GM23338 (cell line): Measurements from ENCODE around the gene OR10A2. TPM values are rescaled to one million over a fixed set of nuclear protein-coding genes. Genes with fewer than 3 reads are reported as not detected.

Experiments used
- ATAC-seq: fragments of 200-7000 bp; cut with Tn5 transposase; 3 replicates; pipeline ENCODE4 v1.9.1; 2020
- DNase-seq: peaks from one replicate; pipeline ENCODE4 v3.0.0-alpha.2; 2015; ENCODE audit warnings: low spot score
- H2AFZ ChIP-seq: fragments of 200-600 bp; sonication (generic); 2 replicates; pipeline ENCODE4 v1.8.0; 2016; ENCODE audit warnings: antibody characterized with exemption, mild to moderate bottlenecking, moderate library complexity
- H3F3A ChIP-seq: fragments of 200-600 bp; sonication (generic); replicated peaks from 2 replicates; pipeline ENCODE4 v1.8.0; 2017; ENCODE audit warnings: antibody characterized with exemption, mixed run types, low read depth
- H3K27ac ChIP-seq: fragments of 200-600 bp; sonication (generic); 2 replicates; pipeline ENCODE4 v1.6.1; 2016; ENCODE audit warnings: low read depth
- H3K27me3 ChIP-seq: fragments of 200-600 bp; sonication (generic); 2 replicates; pipeline ENCODE4 v1.8.0; 2016; ENCODE audit warnings: mild to moderate bottlenecking, mixed run types, moderate library complexity; ENCODE audit not compliant: insufficient read depth
- H3K36me3 ChIP-seq: fragments of 200-600 bp; sonication (generic); 2 replicates; pipeline ENCODE4 v1.8.0; 2016; ENCODE audit warnings: mild to moderate bottlenecking; ENCODE audit not compliant: insufficient read depth
- H3K4me1 ChIP-seq: fragments of 200-600 bp; sonication (generic); 2 replicates; pipeline ENCODE4 v1.8.0; 2016; ENCODE audit warnings: mild to moderate bottlenecking, moderate library complexity; ENCODE audit not compliant: insufficient read depth
- H3K4me2 ChIP-seq: fragments of 200-600 bp; sonication (generic); 2 replicates; pipeline ENCODE4 v1.7.1; 2017; ENCODE audit warnings: mixed run types
- H3K4me3 ChIP-seq: fragments of 200-600 bp; sonication (generic); 2 replicates; pipeline ENCODE4 v1.6.1; 2016; ENCODE audit warnings: mixed run types
- H3K79me2 ChIP-seq: fragments of 200-600 bp; sonication (generic); replicated peaks from 2 replicates; pipeline ENCODE4 v1.8.0; 2017; ENCODE audit warnings: mild to moderate bottlenecking; ENCODE audit not compliant: insufficient read depth
- H3K9me2 ChIP-seq: fragments of 200-600 bp; sonication (generic); 2 replicates; pipeline ENCODE4 v1.8.0; 2017; ENCODE audit not compliant: insufficient read depth
- H4K20me1 ChIP-seq: fragments of 200-600 bp; sonication (generic); replicated peaks from 2 replicates; pipeline ENCODE4 v1.8.0; 2017; ENCODE audit warnings: mild to moderate bottlenecking; ENCODE audit not compliant: insufficient read depth
- H3K27ac Mint-ChIP-seq: 2 replicates; pipeline ENCODE4 v1.8.0; 2020; ENCODE audit warnings: inconsistent platforms, mild to moderate bottlenecking, moderate library complexity, mixed read lengths
- H3K27me3 Mint-ChIP-seq: 3 replicates; pipeline ENCODE4 v1.8.0; 2022; ENCODE audit warnings: low read depth, mild to moderate bottlenecking, moderate library complexity, mixed read lengths, inconsistent platforms; ENCODE audit not compliant: insufficient read depth, poor library complexity
- H3K36me3 Mint-ChIP-seq: 3 replicates; pipeline ENCODE4 v1.8.0; 2021; ENCODE audit warnings: low read depth, mild to moderate bottlenecking, inconsistent platforms, moderate library complexity, mixed read lengths
- H3K4me1 Mint-ChIP-seq: 3 replicates; pipeline ENCODE4 v1.8.0; 2020; ENCODE audit warnings: mild to moderate bottlenecking, inconsistent platforms, mixed read lengths
- H3K4me3 Mint-ChIP-seq: 3 replicates; pipeline ENCODE4 v1.8.0; 2021; ENCODE audit warnings: moderate library complexity, mild to moderate bottlenecking, inconsistent platforms, mixed read lengths
- H3K9me3 Mint-ChIP-seq: 3 replicates; pipeline ENCODE4 v1.8.0; 2020; ENCODE audit warnings: moderate library complexity, mild to moderate bottlenecking, inconsistent platforms, mixed read lengths
- CREB1 ChIP-seq: fragments of 250-450 bp; sonication (Bioruptor Pico); IDR thresholded peaks from 2 replicates; pipeline ENCODE4 v1.5.0; 2020; ENCODE audit warnings: low read depth, mild to moderate bottlenecking, moderate library complexity
- CTCF ChIP-seq, 2 experiments: fragments of 200-600 bp in 1 of 2; sonication (generic) in 1 of 2; conservative IDR thresholded peaks; 2 replicates each; pipeline versions ENCODE4 v1.5.1 to v1.6.1; 2016 to 2017; ENCODE audit warnings: antibody characterized with exemption in 2 of 2, low read depth in 2 of 2, mild to moderate bottlenecking in 2 of 2, moderate library complexity in 1 of 2
- ETS1 ChIP-seq: IDR thresholded peaks from 2 replicates; pipeline ENCODE4 v1.6.1; 2016; ENCODE audit warnings: antibody characterized with exemption
- EZH2 ChIP-seq: fragments of 200-600 bp; sonication (generic); IDR thresholded peaks from one replicate; pipeline ENCODE4 v1.8.0; 2017; ENCODE audit warnings: antibody characterized with exemption, mild to moderate bottlenecking, low read depth; ENCODE audit not compliant: unreplicated experiment
- EZH2phosphoT487 ChIP-seq: fragments of 200-600 bp; sonication (generic); IDR thresholded peaks from one replicate; pipeline ENCODE4 v1.8.1; 2018; ENCODE audit warnings: antibody characterized with exemption; ENCODE audit not compliant: unreplicated experiment
- JUNB ChIP-seq: IDR thresholded peaks from one replicate; pipeline ENCODE4 v1.6.1; 2016; ENCODE audit warnings: antibody characterized with exemption; ENCODE audit not compliant: unreplicated experiment
- NANOG ChIP-seq: IDR thresholded peaks from 2 replicates; pipeline ENCODE4 v1.6.1; 2016; ENCODE audit warnings: antibody characterized with exemption, borderline replicate concordance
- POLR2AphosphoS5 ChIP-seq: IDR thresholded peaks from 2 replicates; pipeline ENCODE4 v1.6.1; 2016; ENCODE audit warnings: antibody characterized with exemption, low read depth
- STAT1 ChIP-seq: IDR thresholded peaks from one replicate; pipeline ENCODE4 v1.6.1; 2016; ENCODE audit warnings: antibody characterized with exemption; ENCODE audit not compliant: unreplicated experiment
- ZNF331 ChIP-seq: fragments of 250-450 bp; sonication (Bioruptor Pico); IDR thresholded peaks from 2 replicates; pipeline ENCODE4 v1.5.0; 2020; ENCODE audit warnings: low read depth, mild to moderate bottlenecking, moderate library complexity
- polyA plus RNA-seq: library from polyadenylated mRNA; unstranded; fragments of >200 nt; fragmentation: Nextera tagmentation; extraction: Ambion mirVana; gene quantifications from 2 replicates; pipeline ENCODE4 v1.2.1, GENCODE V29; 2016
- total RNA-seq: library from RNA; depleted of rRNA; stranded (reverse); fragments of >200 nt; shearing (Covaris generic); gene quantifications from 2 replicates; pipeline ENCODE4 v1.2.3, GENCODE V29; 2014

OR10A2 gene
- total and polyA plus RNA-seq, 2 experiments from 2014 or later: 0.27 TPM; not detected in 1

GRCh38 chr11:6855971-6856541, 6.8 kb upstream of the OR10A2 start:
- no peak overlapping the region for H3K4me2 ChIP-seq
- Mint-ChIP-seq H3K4me1 (peaks cover 6% of the 10 kb centered on the region; the same call in 2 of the 3 replicates), H3K9me3 (peaks cover 24% of the 10 kb centered on the region), H3K27ac (no peak overlapping the region), H3K4me3 (no peak overlapping the region), H3K36me3 (peaks cover 18% of the 10 kb centered on the region), H3K27me3 (no peaks in the 10 kb centered on the region)
- no peak for TF ChIP-seq EZH2
- no peak for TF ChIP-seq ZNF331
- no peak for TF ChIP-seq STAT1
- TF ChIP-seq POLR2AphosphoS5: no peak
- no peak for TF ChIP-seq NANOG
- TF ChIP-seq JUNB: no peak
- DNase-seq (no peak), ATAC-seq (no peak)
- H4K20me1 ChIP-seq: no peaks in the 10 kb centered on the region
- H3K4me1 ChIP-seq: no peaks in the 10 kb centered on the region
- H2AFZ ChIP-seq: no peak overlapping the region
- peaks cover 12% of the 10 kb centered on the region for H3K9me2 ChIP-seq
- H3F3A ChIP-seq: no peaks in the 10 kb centered on the region
- no peak overlapping the region for H3K4me3 ChIP-seq
- H3K27ac ChIP-seq: no peak overlapping the region
- H3K27me3 ChIP-seq: no peaks in the 10 kb centered on the region
- H3K36me3 ChIP-seq: no peaks in the 10 kb centered on the region
- H3K79me2 ChIP-seq: no peaks in the 10 kb centered on the region

DNA sequence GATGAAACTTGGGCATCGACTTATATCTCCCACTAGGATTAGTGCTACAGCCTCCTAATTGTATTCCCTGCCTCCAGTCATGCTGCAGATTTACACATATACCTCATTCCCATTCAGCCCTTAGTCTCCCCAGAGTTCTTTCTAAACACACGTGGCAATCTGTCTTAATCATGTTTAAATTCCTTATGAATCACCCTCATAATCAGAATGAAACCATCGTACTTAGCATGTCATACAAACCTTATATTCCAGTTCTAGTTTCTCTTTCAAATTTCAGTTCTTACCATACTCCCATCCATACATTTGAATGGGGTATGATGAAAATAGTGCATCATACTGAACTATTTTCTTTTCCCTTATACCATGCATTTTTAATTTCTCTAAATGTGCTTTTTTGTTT, 6.0 kb upstream of the OR10A2 start:
- Mint-ChIP-seq H3K27me3 (no peaks in the 10 kb centered on the region), H3K36me3 (peaks cover 12% of the 10 kb centered on the region), H3K4me1 (peaks cover 6% of the 10 kb centered on the region; the same call in 2 of the 3 replicates), H3K27ac (no peak overlapping the region), H3K9me3 (peaks cover 19% of the 10 kb centered on the region), H3K4me3 (no peak overlapping the region)
- Histone ChIP-seq H3K9me2 (peaks cover 9% of the 10 kb centered on the region), H3K27ac (no peak overlapping the region), H2AFZ (no peak overlapping the region), H3K4me3 (no peak overlapping the region), H3K4me1 (no peaks in the 10 kb centered on the region), H3K36me3 (no peaks in the 10 kb centered on the region), H4K20me1 (no peaks in the 10 kb centered on the region), H3K4me2 (no peak overlapping the region), H3K27me3 (no peaks in the 10 kb centered on the region), H3F3A (no peaks in the 10 kb centered on the region), H3K79me2 (no peaks in the 10 kb centered on the region)
- TF ChIP-seq STAT1: no peak
- TF ChIP-seq JUNB: no peak
- TF ChIP-seq EZH2phosphoT487: no peak
- no peak for TF ChIP-seq ZNF331
- TF ChIP-seq CTCF (conservative IDR thresholded peaks at IDR 0.05; ENCODE audit: low read depth in 2 of 2): no peak
- no peak for TF ChIP-seq CREB1 (CRISPR knock-in tag)
- TF ChIP-seq EZH2: no peak
- no peak for TF ChIP-seq ETS1
- no peak for TF ChIP-seq POLR2AphosphoS5
- no peak for DNase-seq
- no peak for ATAC-seq
